Measurements from ENCODE around the gene SPR. TPM values are rescaled to one million over a fixed set of nuclear protein-coding genes. Genes with fewer than 3 reads are reported as not detected.

Gene SPR
- total RNA-seq, 6 experiments from 2014 or later: 17.0 to 21.6 (median 19.0) TPM

DNA sequence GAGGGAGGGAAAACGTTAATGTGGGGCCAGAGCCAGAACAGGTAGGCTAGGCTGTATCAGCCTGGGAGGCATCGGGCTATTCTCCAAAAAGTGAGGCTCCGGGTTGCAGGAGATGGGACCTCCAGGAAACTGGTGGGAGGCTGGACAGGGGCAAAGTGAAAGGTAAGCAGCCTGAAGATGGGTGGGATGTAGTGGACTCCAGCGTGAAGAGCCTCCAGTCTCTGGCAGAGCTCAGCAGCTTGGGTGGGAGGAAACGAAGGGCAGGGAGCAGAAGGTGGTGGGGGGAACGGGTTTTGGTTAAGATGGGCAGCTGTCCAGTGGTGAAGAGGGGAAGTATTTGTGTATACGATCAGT, 27.0 kb downstream of the SPR start:
- Mint-ChIP-seq H3K27me3 (ENCODE audit: insufficient read depth) (peaks cover 72% of the 10 kb centered on the region), H3K4me1 (ENCODE audit: low read depth) (peaks cover 11% of the 10 kb centered on the region), H3K27ac (no peak overlapping the region), H3K36me3 (ENCODE audit: low read depth) (no peaks in the 10 kb centered on the region), H3K9me3 (no peaks in the 10 kb centered on the region), H3K4me3 (no peak overlapping the region)
- DNase-seq: no peak
- TF ChIP-seq, protein P1, sequence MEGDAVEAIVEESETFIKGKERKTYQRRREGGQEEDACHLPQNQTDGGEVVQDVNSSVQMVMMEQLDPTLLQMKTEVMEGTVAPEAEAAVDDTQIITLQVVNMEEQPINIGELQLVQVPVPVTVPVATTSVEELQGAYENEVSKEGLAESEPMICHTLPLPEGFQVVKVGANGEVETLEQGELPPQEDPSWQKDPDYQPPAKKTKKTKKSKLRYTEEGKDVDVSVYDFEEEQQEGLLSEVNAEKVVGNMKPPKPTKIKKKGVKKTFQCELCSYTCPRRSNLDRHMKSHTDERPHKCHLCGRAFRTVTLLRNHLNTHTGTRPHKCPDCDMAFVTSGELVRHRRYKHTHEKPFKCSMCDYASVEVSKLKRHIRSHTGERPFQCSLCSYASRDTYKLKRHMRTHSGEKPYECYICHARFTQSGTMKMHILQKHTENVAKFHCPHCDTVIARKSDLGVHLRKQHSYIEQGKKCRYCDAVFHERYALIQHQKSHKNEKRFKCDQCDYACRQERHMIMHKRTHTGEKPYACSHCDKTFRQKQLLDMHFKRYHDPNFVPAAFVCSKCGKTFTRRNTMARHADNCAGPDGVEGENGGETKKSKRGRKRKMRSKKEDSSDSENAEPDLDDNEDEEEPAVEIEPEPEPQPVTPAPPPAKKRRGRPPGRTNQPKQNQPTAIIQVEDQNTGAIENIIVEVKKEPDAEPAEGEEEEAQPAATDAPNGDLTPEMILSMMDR (IDR thresholded peaks at IDR 0.05): no peak

DNA sequence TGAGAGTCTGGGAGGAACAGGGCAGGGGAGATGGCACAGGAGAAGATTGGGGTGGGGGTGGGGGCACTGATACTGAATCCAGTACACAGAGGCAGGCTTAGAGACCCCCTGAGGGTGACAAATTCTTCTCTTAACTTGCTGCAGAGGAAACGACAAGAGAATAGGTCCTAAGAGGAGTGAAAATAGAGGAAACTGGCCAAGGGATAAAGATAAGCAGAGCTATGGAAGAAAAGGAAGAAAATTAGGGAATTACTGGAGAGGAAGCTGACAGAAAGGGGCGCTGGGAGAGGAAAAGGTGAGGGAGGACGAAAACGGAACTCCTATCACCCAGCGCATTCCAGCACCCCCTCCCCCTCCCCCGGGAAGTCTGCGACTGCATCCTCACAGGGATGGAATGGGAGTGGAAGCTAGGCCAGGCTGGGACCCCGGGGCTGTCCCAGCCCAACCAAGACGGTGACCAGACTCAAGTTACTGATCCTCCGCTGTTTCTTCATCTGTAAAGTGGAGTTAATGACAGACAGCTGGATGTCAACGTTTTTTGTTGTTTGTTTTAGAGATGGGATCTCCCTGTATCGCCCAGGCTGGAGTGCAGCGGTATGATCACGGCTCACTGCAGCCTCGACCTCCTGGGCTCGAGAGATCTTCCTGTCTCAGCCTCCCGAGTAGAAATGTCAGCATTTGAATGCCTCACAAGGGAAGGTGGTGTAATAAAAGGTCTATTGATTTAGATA, 27.5 kb downstream of the SPR start:
- H3K4me1 Mint-ChIP-seq (ENCODE audit: low read depth): peaks cover 11% of the 10 kb centered on the region
- DNase-seq: no peak
- no peak overlapping the region for H3K4me3 Mint-ChIP-seq
- H3K36me3 Mint-ChIP-seq (ENCODE audit: low read depth): no peaks in the 10 kb centered on the region
- H3K27ac Mint-ChIP-seq: no peak overlapping the region
- TF ChIP-seq, protein P1 (IDR thresholded peaks at IDR 0.05): no peak
- H3K9me3 Mint-ChIP-seq: no peaks in the 10 kb centered on the region
- H3K27me3 Mint-ChIP-seq (ENCODE audit: insufficient read depth): peaks cover 73% of the 10 kb centered on the region

GRCh38 chr2:72915320-72915906, 28.2 kb downstream of the SPR start:
- Mint-ChIP-seq H3K36me3 (ENCODE audit: low read depth) (no peaks in the 10 kb centered on the region), H3K27ac (no peak overlapping the region), H3K9me3 (no peaks in the 10 kb centered on the region), H3K27me3 (ENCODE audit: insufficient read depth) (peaks cover 71% of the 10 kb centered on the region), H3K4me1 (ENCODE audit: low read depth) (peaks cover 11% of the 10 kb centered on the region), H3K4me3 (no peak overlapping the region)
- TF ChIP-seq, protein P1 (IDR thresholded peaks at IDR 0.05): no peak
- no peak for DNase-seq

DNA sequence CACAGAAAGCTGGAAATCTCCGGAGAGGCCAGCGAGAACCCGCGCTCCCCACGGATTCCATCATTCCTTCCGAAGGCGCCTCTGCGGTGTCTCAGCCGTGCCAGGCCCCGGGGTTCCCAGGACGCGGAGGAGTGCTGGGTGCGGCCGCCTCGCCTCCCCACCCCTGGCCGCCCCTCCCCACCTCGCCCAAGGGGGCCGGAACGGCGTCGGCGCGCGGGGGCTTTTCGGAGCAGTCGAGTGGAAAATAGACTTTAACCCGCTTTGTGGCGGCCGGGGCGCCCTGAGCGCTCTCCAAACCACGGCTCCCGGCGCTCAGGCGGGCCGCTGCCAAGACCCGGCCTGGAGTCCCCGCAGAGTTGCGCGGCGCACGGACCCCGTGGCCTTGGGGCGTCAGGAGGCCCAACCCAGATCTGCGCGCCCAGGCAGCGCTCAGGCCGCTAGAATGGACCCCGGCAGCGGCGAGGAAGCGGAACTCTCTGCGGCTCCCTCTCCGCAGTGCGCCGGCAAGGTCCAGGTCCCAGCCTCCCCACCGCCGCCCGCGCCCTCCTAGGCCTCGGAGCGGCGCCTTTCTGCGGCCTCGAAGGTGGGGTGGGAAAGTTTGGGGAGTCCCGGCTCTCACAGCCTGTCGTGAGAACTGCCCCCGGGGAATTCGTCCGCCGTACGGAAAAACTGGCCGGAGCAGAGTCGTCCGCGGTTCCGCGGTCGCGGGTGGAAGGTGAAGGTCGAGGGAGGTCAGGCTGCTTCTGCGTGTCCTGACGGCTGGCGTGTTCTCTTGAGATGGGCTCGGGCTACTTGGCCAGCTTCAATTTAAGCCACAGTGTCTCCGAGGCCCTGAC, 28.9 kb downstream of the SPR start:
- Mint-ChIP-seq H3K9me3 (no peaks in the 10 kb centered on the region), H3K36me3 (ENCODE audit: low read depth) (no peaks in the 10 kb centered on the region), H3K4me3 (no peak overlapping the region)

GRCh38 chr2:72916743-72917137, 29.5 kb downstream of the SPR start:
- TF ChIP-seq, protein P1 (IDR thresholded peaks at IDR 0.05): no peak
- no peak for DNase-seq
- Mint-ChIP-seq H3K4me3 (no peak overlapping the region; the same call in 1 of the 2 replicates), H3K27me3 (ENCODE audit: insufficient read depth) (peaks cover 72% of the 10 kb centered on the region), H3K27ac (no peak overlapping the region), H3K36me3 (ENCODE audit: low read depth) (no peaks in the 10 kb centered on the region), H3K9me3 (no peaks in the 10 kb centered on the region), H3K4me1 (ENCODE audit: low read depth) (peaks cover 6% of the 10 kb centered on the region; the same call in 1 of the 2 replicates)

More for the DNA sequence above, 28.9 kb downstream of the SPR start:
- Mint-ChIP-seq H3K27ac (no peak overlapping the region), H3K27me3 (ENCODE audit: insufficient read depth) (peaks cover 75% of the 10 kb centered on the region), H3K4me1 (ENCODE audit: low read depth) (peaks cover 11% of the 10 kb centered on the region)
- DNase-seq: no peak
- TF ChIP-seq, protein P1 (IDR thresholded peaks at IDR 0.05): no peak
